ENCODE results near the gene TRAF3.

TRAF3 gene

DNA sequence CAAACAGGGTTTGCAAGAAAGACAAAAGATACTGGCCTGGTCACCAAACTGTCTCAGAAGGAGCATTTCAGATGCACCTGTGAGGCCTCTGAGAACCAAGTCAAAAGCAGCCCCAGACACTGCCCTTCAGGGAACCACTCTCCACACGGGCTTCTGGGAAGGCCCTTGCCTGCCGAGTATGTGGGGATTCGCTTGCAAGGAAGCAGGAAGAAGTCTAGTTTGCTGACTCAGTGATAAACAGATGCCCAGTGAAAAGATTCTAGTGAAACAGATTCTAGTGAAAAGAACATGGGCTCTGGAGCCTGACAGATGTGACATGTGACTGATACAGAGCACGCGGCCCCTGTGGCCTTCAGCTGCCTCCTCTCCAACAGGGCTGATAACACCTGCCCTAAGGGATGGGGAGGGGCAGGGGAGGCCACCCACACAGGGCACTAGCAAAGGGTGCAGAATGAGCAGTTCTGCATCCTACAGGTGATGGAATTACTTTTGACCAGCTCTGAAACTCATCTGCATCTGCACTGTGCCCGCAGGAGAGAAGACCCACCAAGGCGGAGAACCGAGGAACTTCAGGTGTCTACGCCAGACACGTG, 164.3 kb downstream of the TRAF3 start:
- DNase-seq, result no peak

DNA sequence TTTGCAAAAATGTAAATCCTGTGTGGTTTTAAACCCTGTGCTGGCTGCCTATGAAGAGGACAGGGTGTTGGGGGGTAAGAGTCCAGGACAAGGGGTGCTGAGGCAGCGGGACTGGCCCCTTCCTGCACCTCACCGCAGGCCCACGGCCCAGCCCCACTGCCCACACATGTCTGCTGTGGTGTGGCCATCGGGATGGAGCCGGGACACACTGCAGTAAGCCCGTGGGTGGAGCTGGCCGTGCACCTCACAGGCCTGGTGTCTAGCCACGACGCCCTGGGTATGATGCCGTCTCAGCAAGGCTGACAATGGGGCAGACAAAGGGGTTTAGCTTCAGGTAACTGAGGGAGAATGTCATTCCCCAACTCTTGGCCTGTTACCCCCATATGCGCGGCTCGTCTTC, 164.8 kb downstream of the TRAF3 start:
- DNase-seq, result no peak

DNA sequence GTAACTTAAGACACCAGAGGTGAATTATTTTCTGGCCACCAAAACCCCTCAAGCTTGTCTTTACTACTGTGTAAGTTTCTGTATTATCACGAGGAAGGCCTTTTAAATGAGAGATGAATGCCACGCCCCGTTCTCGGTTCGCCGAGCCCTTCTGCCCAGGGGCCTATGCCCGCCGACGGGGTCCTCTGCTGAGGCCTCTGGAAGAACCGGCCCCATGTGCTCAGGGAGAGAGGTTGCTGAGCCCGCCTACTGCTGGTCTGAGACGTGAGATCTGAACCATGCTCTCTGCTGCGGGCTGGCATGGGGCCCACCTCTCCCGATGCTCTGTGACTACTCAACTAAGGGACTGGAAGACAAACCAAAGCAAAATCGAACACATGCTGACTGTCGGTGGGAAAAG, 166.2 kb downstream of the TRAF3 start:
- DNase-seq, result no peak

DNA sequence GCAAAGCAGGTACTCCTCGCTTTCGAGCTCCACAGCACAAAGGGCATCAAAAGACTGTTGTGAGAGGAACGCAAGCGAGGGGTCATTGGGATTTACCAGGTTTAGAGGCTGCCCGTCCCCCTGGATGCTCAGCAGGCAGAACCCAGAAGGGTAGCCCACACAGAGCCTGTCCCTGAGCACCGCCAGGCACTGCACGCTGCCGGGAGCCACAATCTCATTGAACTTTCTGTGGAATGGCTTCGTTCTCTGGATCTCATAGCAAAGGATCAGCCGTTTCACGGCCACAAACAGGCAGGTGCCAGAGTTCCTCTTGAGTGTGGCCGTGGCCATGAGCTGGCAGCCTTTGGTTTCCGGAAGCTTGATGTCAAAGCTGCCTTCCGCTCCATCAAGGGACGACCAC, 166.7 kb downstream of the TRAF3 start:
- no peak for DNase-seq

- no peak for DNase-seq
These were observed 167.4 kb downstream of the TRAF3 start for GRCh38 chr14:102944448-102945330.

GRCh38 chr14:102945346-102946130, 168.3 kb downstream of the TRAF3 start:
- DNase-seq, result no peak

DNA sequence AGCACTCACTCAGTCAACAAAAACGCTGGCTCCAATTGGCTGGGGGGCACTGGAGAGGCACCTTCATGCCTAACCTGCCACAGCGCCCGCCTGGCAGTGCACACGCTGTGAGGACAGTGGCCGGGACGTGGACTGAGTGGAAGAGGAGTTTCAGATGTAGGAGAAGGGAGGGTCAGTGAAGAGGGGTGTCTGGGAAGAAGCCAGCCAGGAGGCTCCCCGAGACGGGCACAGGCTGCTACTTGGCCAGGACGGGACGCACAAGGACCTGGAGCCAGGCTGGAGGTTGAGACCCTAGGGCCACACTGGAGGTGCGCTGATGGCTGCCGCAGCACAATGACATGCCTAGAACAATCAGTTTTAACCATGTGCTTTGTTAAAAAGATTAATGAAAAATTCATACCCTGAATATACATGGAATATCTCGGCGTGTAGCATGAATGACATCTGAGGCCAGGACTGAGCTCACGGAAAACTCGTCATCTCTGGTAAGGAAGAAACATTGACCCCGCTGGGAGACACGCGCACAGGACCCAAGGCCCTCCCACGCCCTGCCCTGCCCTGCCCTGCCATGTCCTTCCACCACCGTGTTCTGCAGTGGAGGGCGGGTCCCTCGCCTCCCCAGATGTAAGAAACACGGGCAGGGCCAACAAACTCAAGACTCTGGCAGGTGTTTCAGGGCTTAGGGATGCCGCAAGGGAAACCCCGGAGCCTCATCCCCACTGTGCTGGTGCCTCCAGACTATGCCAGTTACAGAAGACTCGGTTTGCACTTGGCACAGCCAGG, 170.3 kb downstream of the TRAF3 start:
- DNase-seq, result no peak

GRCh38 chr14:102948698-102949061, 171.4 kb downstream of the TRAF3 start:
- DNase-seq, result no peak

- peak; percentile 16 for DNase-seq
These were observed 172.0 kb downstream of the TRAF3 start for GRCh38 chr14:102949062-102949800.

DNA sequence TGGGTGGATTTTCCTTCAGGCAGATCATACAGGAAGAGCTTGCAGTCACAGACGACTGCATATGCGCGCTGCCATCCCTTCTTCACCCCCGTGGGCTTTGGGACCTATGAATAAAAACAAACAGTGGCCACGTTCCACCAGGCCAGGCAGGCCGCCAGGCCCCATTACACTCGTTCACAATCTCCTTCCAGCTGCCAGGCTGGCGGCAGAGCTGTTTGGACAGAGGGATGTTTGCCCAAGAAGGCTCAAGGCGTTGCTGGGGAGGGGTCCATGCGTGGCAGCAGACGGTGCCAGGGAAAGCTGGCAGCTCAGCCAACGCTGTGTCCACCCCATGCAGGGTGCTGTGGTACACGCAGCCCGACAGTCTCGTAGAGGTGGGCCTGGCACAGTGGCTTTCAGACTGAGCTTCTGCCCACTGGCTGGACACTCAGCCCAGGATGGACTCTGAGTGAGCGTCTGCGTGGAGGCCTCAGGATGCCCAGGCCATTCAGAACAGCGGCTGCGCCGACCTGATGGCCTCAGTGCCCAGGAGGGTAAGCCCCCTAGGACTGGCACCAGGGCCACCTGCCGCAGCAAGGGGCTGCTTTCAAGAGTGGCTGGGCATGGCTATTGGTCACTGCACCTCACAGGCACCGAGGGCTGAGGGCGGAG, 172.7 kb downstream of the TRAF3 start:
- no peak for DNase-seq

- no peak for DNase-seq
These were observed 173.8 kb downstream of the TRAF3 start for GRCh38 chr14:102951034-102951433.

DNA sequence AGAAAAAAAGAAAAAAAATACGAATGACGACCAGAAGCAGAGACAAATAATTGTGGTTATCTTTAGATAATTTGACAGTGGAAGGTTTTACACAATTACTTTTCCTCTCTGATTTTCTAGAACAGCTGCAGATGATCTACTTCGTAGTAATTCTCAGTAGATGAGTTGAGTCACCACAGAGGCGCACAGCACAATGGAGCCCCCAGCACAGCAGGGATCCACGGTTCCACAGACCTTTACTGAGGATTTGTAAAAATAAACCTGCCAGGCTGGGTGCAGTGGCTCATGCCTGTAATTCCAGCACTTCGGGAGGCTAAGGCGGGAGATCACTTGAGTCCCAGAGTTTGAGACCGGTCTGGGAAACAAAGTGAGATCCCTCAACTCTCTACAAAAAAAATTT, 174.6 kb downstream of the TRAF3 start:
- no peak for DNase-seq

DNA sequence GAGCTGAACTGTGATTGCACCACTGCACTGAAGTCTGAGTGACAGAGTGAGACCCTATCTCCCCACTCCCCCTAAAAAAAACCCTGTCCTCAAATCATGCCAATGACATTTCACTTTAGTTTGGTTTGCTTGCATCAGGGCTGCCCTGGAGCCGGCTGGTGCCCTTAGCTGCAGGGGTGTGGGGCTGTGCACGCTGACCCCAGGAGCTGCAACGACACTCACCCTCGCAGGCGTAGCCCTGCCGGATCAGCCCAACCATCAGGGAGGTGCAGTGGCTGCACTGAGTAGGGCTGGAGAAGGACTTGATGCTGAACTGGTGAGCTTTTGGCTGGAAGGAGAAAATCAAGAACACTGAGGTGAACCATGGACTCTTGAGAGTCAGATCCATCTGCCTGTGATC, 175.0 kb downstream of the TRAF3 start:
- DNase-seq, result no peak

- no peak for DNase-seq
These were observed 175.9 kb downstream of the TRAF3 start for GRCh38 chr14:102953100-102953499.

GRCh38 chr14:102954081-102954789, 177.0 kb downstream of the TRAF3 start:
- no peak for DNase-seq

DNA sequence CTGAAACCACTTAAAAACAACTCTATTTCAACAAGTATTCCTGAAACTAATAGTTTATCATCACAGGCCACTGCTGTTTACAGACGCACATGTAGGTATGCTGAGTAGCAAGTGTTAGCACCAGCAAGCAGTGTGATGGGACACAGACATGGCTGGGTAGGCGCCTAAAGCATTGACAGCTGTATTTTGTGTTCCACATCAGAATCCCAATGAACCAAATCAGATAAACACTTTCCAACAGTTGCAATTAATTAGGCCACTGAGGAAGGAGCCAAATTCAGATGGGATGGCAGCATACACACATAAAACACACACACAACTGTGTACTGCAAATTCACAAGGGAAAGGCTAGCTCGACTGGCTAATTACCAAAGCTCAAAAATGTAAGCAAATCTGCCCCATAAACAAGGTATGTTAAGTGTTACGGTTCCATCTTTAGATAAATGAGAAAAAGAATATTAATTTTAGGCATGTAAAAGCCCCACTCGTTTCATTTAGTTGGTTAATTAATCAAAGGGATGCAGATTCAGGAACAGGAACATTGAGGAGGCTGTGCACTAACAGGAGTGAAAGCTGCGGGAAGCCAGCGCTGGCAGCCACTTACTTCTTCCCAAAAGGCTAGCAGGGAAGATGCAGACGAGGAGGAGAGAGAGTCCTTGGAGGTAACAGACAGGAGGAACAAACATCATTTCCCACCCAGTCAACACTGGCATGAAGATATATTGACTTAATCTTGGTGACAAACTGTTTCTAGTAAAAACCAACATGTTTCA, 178.6 kb downstream of the TRAF3 start:
- no peak for DNase-seq

GRCh38 chr14:102957222-102957621, 180.0 kb downstream of the TRAF3 start:
- no peak for DNase-seq

- no peak for DNase-seq
These were observed 181.2 kb downstream of the TRAF3 start for GRCh38 chr14:102958461-102958860.
